ENCODE measurements around the gene RNF220. TPM values are rescaled to one million over a fixed set of nuclear protein-coding genes. Genes with fewer than 3 reads are reported as not detected.

Gene RNF220
- total and polyA plus RNA-seq, 9 of the 15 experiments (the other 6 are each of a cell fraction or from before 2014, with no cell fraction given): 5.1 to 117 (median 66.9) TPM

DNA sequence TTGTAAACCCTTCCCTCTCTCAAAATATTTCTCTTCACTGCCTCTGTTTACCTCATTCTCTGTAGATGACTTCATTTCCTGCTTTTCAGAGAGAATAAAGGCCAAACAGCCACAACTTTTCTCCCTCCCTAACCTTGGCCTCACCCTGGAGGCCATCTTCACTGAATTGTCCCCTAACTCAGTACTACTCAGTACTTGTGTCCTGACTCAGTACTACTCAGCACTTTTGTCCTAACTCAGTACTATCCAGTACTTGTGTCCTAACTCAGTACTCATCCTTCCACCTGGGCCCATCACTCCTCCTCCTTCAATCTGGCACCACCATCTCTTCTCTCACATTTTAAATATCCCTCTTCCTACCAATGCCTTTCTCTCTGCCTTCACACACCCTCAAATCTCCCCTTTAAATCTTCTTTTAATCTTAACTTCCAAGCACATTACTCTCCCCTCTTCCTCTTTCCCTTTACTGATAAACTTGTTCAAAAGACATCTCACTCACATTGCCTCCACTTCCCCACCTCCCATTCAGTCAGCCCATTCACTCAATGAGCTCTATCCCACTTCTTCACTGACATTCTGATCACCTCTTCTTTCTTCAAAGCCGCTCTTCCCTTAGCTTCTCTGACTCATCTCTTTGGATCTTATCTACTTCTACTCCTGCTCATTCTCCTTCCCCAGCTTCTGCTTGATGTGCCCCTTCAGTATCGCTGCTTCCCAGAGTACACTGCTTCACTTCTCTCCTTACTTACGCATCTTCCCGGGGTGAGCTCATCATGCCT, 121.4 kb downstream of the RNF220 start (continued):
- no peak for TF ChIP-seq CBX2 (IDR thresholded peaks at IDR 0.05; ENCODE audit: insufficient read depth, low read length, poor library complexity, severe bottlenecking)
- no peak for TF ChIP-seq ZNF121 (CRISPR knock-in tag; conservative IDR thresholded peaks at IDR 0.05)
- TF ChIP-seq CBX8 (IDR thresholded peaks at IDR 0.05; ENCODE audit: borderline replicate concordance, extremely low read depth, low read depth, low read length, poor library complexity, severe bottlenecking): no peak
- no peak for TF ChIP-seq STAT5B (CRISPR knock-in tag; IDR thresholded peaks at IDR 0.05)
- no peak for TF ChIP-seq GATA2 (CRISPR knock-in tag; IDR thresholded peaks at IDR 0.05)
- no peak for TF ChIP-seq CAMTA2 (CRISPR knock-in tag; conservative IDR thresholded peaks at IDR 0.05)
- TF ChIP-seq ZNF232 (CRISPR knock-in tag; IDR thresholded peaks at IDR 0.05): no peak
- peak; percentile 53; the same call in 1 of the 2 replicates for TF ChIP-seq LARP7 (IDR thresholded peaks at IDR 0.05)
- no peak for TF ChIP-seq FUS (optimal IDR thresholded peaks at IDR 0.05; ENCODE audit: low read depth, low read length)
- TF ChIP-seq, protein P1, sequence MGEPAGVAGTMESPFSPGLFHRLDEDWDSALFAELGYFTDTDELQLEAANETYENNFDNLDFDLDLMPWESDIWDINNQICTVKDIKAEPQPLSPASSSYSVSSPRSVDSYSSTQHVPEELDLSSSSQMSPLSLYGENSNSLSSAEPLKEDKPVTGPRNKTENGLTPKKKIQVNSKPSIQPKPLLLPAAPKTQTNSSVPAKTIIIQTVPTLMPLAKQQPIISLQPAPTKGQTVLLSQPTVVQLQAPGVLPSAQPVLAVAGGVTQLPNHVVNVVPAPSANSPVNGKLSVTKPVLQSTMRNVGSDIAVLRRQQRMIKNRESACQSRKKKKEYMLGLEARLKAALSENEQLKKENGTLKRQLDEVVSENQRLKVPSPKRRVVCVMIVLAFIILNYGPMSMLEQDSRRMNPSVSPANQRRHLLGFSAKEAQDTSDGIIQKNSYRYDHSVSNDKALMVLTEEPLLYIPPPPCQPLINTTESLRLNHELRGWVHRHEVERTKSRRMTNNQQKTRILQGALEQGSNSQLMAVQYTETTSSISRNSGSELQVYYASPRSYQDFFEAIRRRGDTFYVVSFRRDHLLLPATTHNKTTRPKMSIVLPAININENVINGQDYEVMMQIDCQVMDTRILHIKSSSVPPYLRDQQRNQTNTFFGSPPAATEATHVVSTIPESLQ (CRISPR knock-in tag; IDR thresholded peaks at IDR 0.05): no peak
- no peak for TF ChIP-seq SRSF7 (optimal IDR thresholded peaks at IDR 0.05; ENCODE audit: low read depth, low read length)
- TF ChIP-seq THRA (IDR thresholded peaks at IDR 0.05): no peak
- TF ChIP-seq, protein P2, sequence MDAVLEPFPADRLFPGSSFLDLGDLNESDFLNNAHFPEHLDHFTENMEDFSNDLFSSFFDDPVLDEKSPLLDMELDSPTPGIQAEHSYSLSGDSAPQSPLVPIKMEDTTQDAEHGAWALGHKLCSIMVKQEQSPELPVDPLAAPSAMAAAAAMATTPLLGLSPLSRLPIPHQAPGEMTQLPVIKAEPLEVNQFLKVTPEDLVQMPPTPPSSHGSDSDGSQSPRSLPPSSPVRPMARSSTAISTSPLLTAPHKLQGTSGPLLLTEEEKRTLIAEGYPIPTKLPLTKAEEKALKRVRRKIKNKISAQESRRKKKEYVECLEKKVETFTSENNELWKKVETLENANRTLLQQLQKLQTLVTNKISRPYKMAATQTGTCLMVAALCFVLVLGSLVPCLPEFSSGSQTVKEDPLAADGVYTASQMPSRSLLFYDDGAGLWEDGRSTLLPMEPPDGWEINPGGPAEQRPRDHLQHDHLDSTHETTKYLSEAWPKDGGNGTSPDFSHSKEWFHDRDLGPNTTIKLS (IDR thresholded peaks at IDR 0.05; ENCODE audit: borderline replicate concordance, low read depth): no peak
- no peak for TF ChIP-seq FOXJ3 (CRISPR knock-in tag; IDR thresholded peaks at IDR 0.05)
- no peak for TF ChIP-seq BDP1 (IDR thresholded peaks at IDR 0.05; ENCODE audit: insufficient read depth, insufficient read length)
- TF ChIP-seq, protein P3, sequence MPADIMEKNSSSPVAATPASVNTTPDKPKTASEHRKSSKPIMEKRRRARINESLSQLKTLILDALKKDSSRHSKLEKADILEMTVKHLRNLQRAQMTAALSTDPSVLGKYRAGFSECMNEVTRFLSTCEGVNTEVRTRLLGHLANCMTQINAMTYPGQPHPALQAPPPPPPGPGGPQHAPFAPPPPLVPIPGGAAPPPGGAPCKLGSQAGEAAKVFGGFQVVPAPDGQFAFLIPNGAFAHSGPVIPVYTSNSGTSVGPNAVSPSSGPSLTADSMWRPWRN (IDR thresholded peaks at IDR 0.05; ENCODE audit: low read depth): 0 out of 2 replicates have a peak, but pooled peaks have one; percentile 26
- TF ChIP-seq DIDO1 (tag; IDR thresholded peaks at IDR 0.05; ENCODE audit: low read depth): no peak
- no peak for TF ChIP-seq SNIP1 (IDR thresholded peaks at IDR 0.05; ENCODE audit: low read depth)
- TF ChIP-seq, protein P4, sequence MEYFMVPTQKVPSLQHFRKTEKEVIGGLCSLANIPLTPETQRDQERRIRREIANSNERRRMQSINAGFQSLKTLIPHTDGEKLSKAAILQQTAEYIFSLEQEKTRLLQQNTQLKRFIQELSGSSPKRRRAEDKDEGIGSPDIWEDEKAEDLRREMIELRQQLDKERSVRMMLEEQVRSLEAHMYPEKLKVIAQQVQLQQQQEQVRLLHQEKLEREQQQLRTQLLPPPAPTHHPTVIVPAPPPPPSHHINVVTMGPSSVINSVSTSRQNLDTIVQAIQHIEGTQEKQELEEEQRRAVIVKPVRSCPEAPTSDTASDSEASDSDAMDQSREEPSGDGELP (CRISPR knock-in tag; IDR thresholded peaks at IDR 0.05; ENCODE audit: borderline replicate concordance): no peak
- TF ChIP-seq CHCHD3 (CRISPR knock-in tag; IDR thresholded peaks at IDR 0.05): no peak
- TF ChIP-seq PTBP1 (IDR thresholded peaks at IDR 0.05; ENCODE audit: low read depth, low read length): no peak
- TF ChIP-seq POLR2AphosphoS5 (IDR thresholded peaks at IDR 0.05; ENCODE audit: control insufficient read depth, insufficient read depth, low read depth, low read length): no peak
- no peak for TF ChIP-seq POLR2AphosphoS2 (IDR thresholded peaks at IDR 0.05; ENCODE audit: low read length)

All from K562 (cell line).